KOPT-K1 (cell line): ENCODE data around the gene CHEK2.
"Not testable (repeated sequence)": the region's sequence is repeated elsewhere in the genome, so short reads cannot be mapped to it uniquely, and the experiment has no call there.

Experiments used
- H3K27ac ChIP-seq: fragments of 200-600 bp; sonication (generic); 2 replicates; pipeline ENCODE4 v1.5.1; 2016; ENCODE audit warnings: antibody characterized with exemption, mild to moderate bottlenecking, low read depth, low read length; ENCODE audit not compliant: poor library complexity, severe bottlenecking
- H3K36me3 ChIP-seq: fragments of 200-600 bp; sonication (generic); 2 replicates; pipeline ENCODE4 v1.5.1; 2017; ENCODE audit warnings: antibody characterized with exemption, mild to moderate bottlenecking, low read length, moderate library complexity; ENCODE audit not compliant: insufficient read depth
- H3K9me3 ChIP-seq: fragments of 200-600 bp; sonication (generic); 2 replicates; pipeline ENCODE4 v1.5.1; 2017; ENCODE audit warnings: antibody characterized with exemption, low read length, mild to moderate bottlenecking; ENCODE audit not compliant: insufficient read depth, poor library complexity, severe bottlenecking

Gene CHEK2

GRCh38 chr22:28680813-28681490 lies 60.7 kb downstream of the CHEK2 start:
- H3K27ac ChIP-seq, H3K36me3 ChIP-seq, H3K9me3 ChIP-seq: not testable (repeated sequence)

GRCh38 chr22:28679611-28680287 lies 61.9 kb downstream of the CHEK2 start, which contains the start of gene TTC28:
TSS of gene TTC28 (minus strand) at chr22:28679840. CDS start at chr22:28679723, 117 bp downstream.
- H3K36me3 ChIP-seq, H3K27ac ChIP-seq, H3K9me3 ChIP-seq: not testable (repeated sequence)

- not testable (repeated sequence) for H3K27ac ChIP-seq, H3K36me3 ChIP-seq, H3K9me3 ChIP-seq
Measured at GRCh38 chr22:28678778-28679610, 62.6 kb downstream of the CHEK2 start.

- not testable (repeated sequence) for H3K27ac ChIP-seq, H3K9me3 ChIP-seq, H3K36me3 ChIP-seq
Measured at GRCh38 chr22:28678170-28678569, 63.5 kb downstream of the CHEK2 start.

- H3K9me3 ChIP-seq, result peaks cover 13% of the 10 kb centered on the region
- H3K36me3 ChIP-seq, result no peaks in the 10 kb centered on the region
- no peak overlapping the region for H3K27ac ChIP-seq
Measured at GRCh38 chr22:28674121-28674563, 67.5 kb downstream of the CHEK2 start.

- no peak overlapping the region for H3K27ac ChIP-seq
- H3K36me3 ChIP-seq, result no peaks in the 10 kb centered on the region
- H3K9me3 ChIP-seq, result peaks cover 13% of the 10 kb centered on the region
Measured at GRCh38 chr22:28670756-28671155, 70.9 kb downstream of the CHEK2 start.

GRCh38 chr22:28670161-28670560 lies 71.5 kb downstream of the CHEK2 start:
- no peaks in the 10 kb centered on the region for H3K36me3 ChIP-seq
- no peak overlapping the region for H3K27ac ChIP-seq
- H3K9me3 ChIP-seq, result peaks cover 13% of the 10 kb centered on the region

GRCh38 chr22:28669387-28669786 lies 72.2 kb downstream of the CHEK2 start:
- H3K27ac ChIP-seq, result no peak overlapping the region
- no peaks in the 10 kb centered on the region for H3K36me3 ChIP-seq
- H3K9me3 ChIP-seq, result peaks cover 13% of the 10 kb centered on the region

- H3K36me3 ChIP-seq, H3K9me3 ChIP-seq, H3K27ac ChIP-seq: not testable (repeated sequence)
Measured at GRCh38 chr22:28663569-28663942, 78.1 kb downstream of the CHEK2 start.

GRCh38 chr22:28658448-28658847 lies 83.2 kb downstream of the CHEK2 start:
- H3K36me3 ChIP-seq, result no peaks in the 10 kb centered on the region
- no peak overlapping the region for H3K27ac ChIP-seq
- no peaks in the 10 kb centered on the region for H3K9me3 ChIP-seq

- no peaks in the 10 kb centered on the region for H3K36me3 ChIP-seq
- no peak overlapping the region for H3K27ac ChIP-seq
- no peaks in the 10 kb centered on the region for H3K9me3 ChIP-seq
Measured at GRCh38 chr22:28656181-28656580, 85.4 kb downstream of the CHEK2 start.

- Histone ChIP-seq H3K27ac (no peak overlapping the region), H3K36me3 (no peaks in the 10 kb centered on the region), H3K9me3 (no peaks in the 10 kb centered on the region)
Measured at GRCh38 chr22:28650463-28650862, 91.2 kb downstream of the CHEK2 start.

GRCh38 chr22:28648792-28649191 lies 92.8 kb downstream of the CHEK2 start:
- no peaks in the 10 kb centered on the region for H3K36me3 ChIP-seq
- no peak overlapping the region for H3K27ac ChIP-seq
- H3K9me3 ChIP-seq, result no peaks in the 10 kb centered on the region

- H3K9me3 ChIP-seq, result no peaks in the 10 kb centered on the region
- H3K27ac ChIP-seq, result no peak overlapping the region
- H3K36me3 ChIP-seq, result no peaks in the 10 kb centered on the region
Measured at GRCh38 chr22:28647216-28647615, 94.4 kb downstream of the CHEK2 start.

GRCh38 chr22:28639321-28639720 lies 102.3 kb downstream of the CHEK2 start:
- Histone ChIP-seq H3K36me3 (no peaks in the 10 kb centered on the region), H3K9me3 (no peaks in the 10 kb centered on the region), H3K27ac (no peak overlapping the region)
